ENCODE measurements around the gene HOXD9.

DNA sequence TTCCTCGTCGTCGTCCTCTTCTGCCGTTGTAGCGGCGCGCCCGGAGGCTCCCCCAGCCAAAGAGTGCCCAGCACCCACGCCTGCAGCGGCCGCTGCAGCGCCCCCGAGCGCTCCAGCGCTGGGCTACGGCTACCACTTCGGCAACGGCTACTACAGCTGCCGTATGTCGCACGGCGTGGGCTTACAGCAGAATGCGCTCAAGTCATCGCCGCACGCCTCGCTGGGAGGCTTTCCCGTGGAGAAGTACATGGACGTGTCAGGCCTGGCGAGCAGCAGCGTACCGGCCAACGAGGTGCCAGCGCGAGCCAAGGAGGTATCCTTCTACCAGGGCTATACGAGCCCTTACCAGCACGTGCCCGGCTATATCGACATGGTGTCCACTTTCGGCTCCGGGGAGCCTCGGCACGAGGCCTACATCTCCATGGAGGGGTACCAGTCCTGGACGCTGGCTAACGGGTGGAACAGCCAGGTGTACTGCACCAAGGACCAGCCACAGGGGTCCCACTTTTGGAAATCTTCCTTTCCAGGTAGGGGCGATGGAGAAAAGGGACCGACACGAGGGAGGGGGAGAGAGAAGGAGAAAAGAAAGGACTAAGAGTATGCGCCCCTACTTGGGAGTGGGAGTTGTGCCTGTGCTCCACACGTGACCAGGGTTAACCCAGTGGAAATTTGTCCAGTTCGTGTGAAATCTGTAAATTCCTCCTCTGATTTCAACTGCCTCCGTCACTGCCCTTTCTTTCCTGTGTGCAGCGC, 29.2 kb upstream of the HOXD9 start:
- no peak for TF ChIP-seq POLR2A (IDR thresholded peaks at IDR 0.05)
- TF ChIP-seq, protein P1, sequence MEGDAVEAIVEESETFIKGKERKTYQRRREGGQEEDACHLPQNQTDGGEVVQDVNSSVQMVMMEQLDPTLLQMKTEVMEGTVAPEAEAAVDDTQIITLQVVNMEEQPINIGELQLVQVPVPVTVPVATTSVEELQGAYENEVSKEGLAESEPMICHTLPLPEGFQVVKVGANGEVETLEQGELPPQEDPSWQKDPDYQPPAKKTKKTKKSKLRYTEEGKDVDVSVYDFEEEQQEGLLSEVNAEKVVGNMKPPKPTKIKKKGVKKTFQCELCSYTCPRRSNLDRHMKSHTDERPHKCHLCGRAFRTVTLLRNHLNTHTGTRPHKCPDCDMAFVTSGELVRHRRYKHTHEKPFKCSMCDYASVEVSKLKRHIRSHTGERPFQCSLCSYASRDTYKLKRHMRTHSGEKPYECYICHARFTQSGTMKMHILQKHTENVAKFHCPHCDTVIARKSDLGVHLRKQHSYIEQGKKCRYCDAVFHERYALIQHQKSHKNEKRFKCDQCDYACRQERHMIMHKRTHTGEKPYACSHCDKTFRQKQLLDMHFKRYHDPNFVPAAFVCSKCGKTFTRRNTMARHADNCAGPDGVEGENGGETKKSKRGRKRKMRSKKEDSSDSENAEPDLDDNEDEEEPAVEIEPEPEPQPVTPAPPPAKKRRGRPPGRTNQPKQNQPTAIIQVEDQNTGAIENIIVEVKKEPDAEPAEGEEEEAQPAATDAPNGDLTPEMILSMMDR (IDR thresholded peaks at IDR 0.05): no peak

Measured in testis (tissue), 2 donors.